Liver (tissue), 9 donors: ENCODE measurements around the gene ERO1B. TPM values are rescaled to one million over a fixed set of nuclear protein-coding genes. Genes with fewer than 3 reads are reported as not detected.

Experiments used
- DNase-seq: peaks from one replicate; pipeline ENCODE4 v3.0.0-alpha.2; 2017; ENCODE audit warnings: low spot score
- H3K27ac ChIP-seq, 2 donors: one replicate each; pipeline ENCODE4 v1.7.0; 2013; ENCODE audit warnings: inconsistent platforms in 2 of 2, low read length in 2 of 2, control low read depth in 1 of 2, low read depth in 1 of 2, mild to moderate bottlenecking in 1 of 2
- H3K27me3 ChIP-seq, 4 donors: one replicate each; pipeline versions ENCODE4 v1.6.1 to v1.7.0; 2013; ENCODE audit warnings: low read length in 3 of 4, inconsistent platforms in 1 of 4, mild to moderate bottlenecking in 1 of 4, moderate library complexity in 1 of 4; ENCODE audit not compliant: control insufficient read depth in 4 of 4, insufficient read depth in 4 of 4
- H3K36me3 ChIP-seq, 4 donors: one replicate each; pipeline versions ENCODE4 v1.6.1 to v1.7.0; 2013; ENCODE audit warnings: low read length in 3 of 4, mild to moderate bottlenecking in 3 of 4, low read depth in 1 of 4, moderate library complexity in 1 of 4; ENCODE audit not compliant: control insufficient read depth in 4 of 4, insufficient read depth in 3 of 4
- H3K4me1 ChIP-seq, 4 donors: one replicate each; pipeline versions ENCODE4 v1.6.1 to v1.7.0; 2013; ENCODE audit warnings: low read length in 3 of 4, mild to moderate bottlenecking in 3 of 4, moderate library complexity in 1 of 4; ENCODE audit not compliant: control insufficient read depth in 4 of 4, insufficient read depth in 4 of 4
- H3K4me3 ChIP-seq, 3 donors: one replicate each; pipeline versions ENCODE4 v1.6.1 to v1.7.0; 2013; ENCODE audit warnings: low read length in 3 of 3, control low read depth in 1 of 3, low read depth in 1 of 3, mild to moderate bottlenecking in 1 of 3
- H3K9ac ChIP-seq, 2 donors: one replicate each; pipeline ENCODE4 v1.7.0; 2013; ENCODE audit warnings: low read length in 2 of 2, mild to moderate bottlenecking in 2 of 2, moderate library complexity in 2 of 2, control low read depth in 1 of 2, low read depth in 1 of 2
- H3K9me3 ChIP-seq, 4 donors: one replicate each; pipeline versions ENCODE4 v1.6.1 to v1.7.0; 2013; ENCODE audit warnings: low read length in 3 of 4; ENCODE audit not compliant: control insufficient read depth in 4 of 4
- CTCF ChIP-seq: fragments of 150-350 bp; IDR thresholded peaks from 2 replicates; pipeline ENCODE4 v1.5.1; 2017; ENCODE audit warnings: improper control_type of control experiment, low read depth, low read length; ENCODE audit not compliant: missing input control
- FOXA1 ChIP-seq: IDR thresholded peaks from 2 replicates; pipeline ENCODE4 v1.6.1; 2016; ENCODE audit warnings: antibody characterized with exemption
- FOXA2 ChIP-seq: IDR thresholded peaks from 2 replicates; pipeline ENCODE4 v1.6.1; 2016; ENCODE audit warnings: antibody characterized with exemption
- HNF4A ChIP-seq, 2 donors: conservative IDR thresholded peaks; 2 replicates each; pipeline ENCODE4 v1.6.1; 2016; ENCODE audit warnings: antibody characterized with exemption in 2 of 2, mild to moderate bottlenecking in 2 of 2
- MAX ChIP-seq: IDR thresholded peaks from 2 replicates; pipeline ENCODE4 v1.6.1; 2016; ENCODE audit warnings: antibody characterized with exemption
- RAD21 ChIP-seq, 2 donors: IDR thresholded peaks; 2 replicates each; pipeline ENCODE4 v1.6.1; 2016; ENCODE audit warnings: antibody characterized with exemption in 2 of 2, mild to moderate bottlenecking in 2 of 2
- TAF1 ChIP-seq: conservative IDR thresholded peaks from 2 replicates; pipeline ENCODE4 v1.6.1; 2016; ENCODE audit warnings: antibody characterized with exemption, mild to moderate bottlenecking
- YY1 ChIP-seq: IDR thresholded peaks from 2 replicates; pipeline ENCODE4 v1.6.1; 2016; ENCODE audit warnings: antibody characterized with exemption, mild to moderate bottlenecking
- ZBTB33 ChIP-seq: IDR thresholded peaks from 2 replicates; pipeline ENCODE4 v1.6.1; 2016; ENCODE audit warnings: antibody characterized with exemption
- WGBS: extraction: QIAGEN DNeasy Blood & Tissue Kit; methylation state at CpG from one replicate; pipeline ENCODE4 v1.1.7; 2013; 5-methylcytosine and 5-hydroxymethylcytosine counted together
- polyA plus RNA-seq, 2 donors: library from polyadenylated mRNA; stranded (reverse) in 1 of 2; unstranded in 1 of 2; fragments of 200-250 nt in 1 of 2; fragments of >200 nt in 1 of 2; fragmentation: Nextera tagmentation in 1 of 2; extraction: Ambion mirVana in 1 of 2; gene quantifications; one replicate each; pipeline versions ENCODE4 v1.2.1 to v1.2.3, GENCODE V29; 2013 to 2015
- total RNA-seq, 2 donors: library from RNA; depleted of rRNA; stranded (reverse); fragments of >200 nt; gene quantifications; one replicate each; pipeline ENCODE4 v1.2.3, GENCODE V29; 2014
- donor health status: healthy.
- donor health status: healthy.
- donor health status: healthy.
- donor health status: healthy.
- donor health status: healthy.

ERO1B gene
- total and polyA plus RNA-seq, 4 donors, result 5.5 to 22.9 (median 8.9) TPM

GRCh38 chr1:236240675-236241074 lies 41.1 kb downstream of the ERO1B start:
- Histone ChIP-seq H3K4me3 (no peak overlapping the region), H3K27me3 (no peaks in the 10 kb centered on the region), H3K9ac (no peak overlapping the region), H3K36me3 (peaks cover 0 to 13% (median 10%) of the 10 kb centered on the region in 4 donors), H3K27ac (no peak overlapping the region), H3K4me1 (no peaks in the 10 kb centered on the region), H3K9me3 (no peaks in the 10 kb centered on the region)
- no peak for TF ChIP-seq HNF4A (conservative IDR thresholded peaks at IDR 0.05)
- no peak for TF ChIP-seq TAF1
- no peak for TF ChIP-seq MAX
- TF ChIP-seq ZBTB33, result no peak
- TF ChIP-seq FOXA2, result no peak
- no peak for TF ChIP-seq CTCF
- WGBS, result 95% methylated on average over 3 of the region's 3 CpGs
- no peak for DNase-seq

- 85% methylated on average over 1 of the region's 1 CpG for WGBS
- H3K36me3 ChIP-seq, result peaks cover 1 to 17% (median 13%) of the 10 kb centered on the region in 4 donors
- H3K27ac ChIP-seq, result no peak overlapping the region
- no peak for TF ChIP-seq FOXA1
- TF ChIP-seq CTCF, result no peak
- TF ChIP-seq FOXA2, result no peak
- no peak overlapping the region for H3K4me3 ChIP-seq
- no peak overlapping the region for H3K9ac ChIP-seq
- no peaks in the 10 kb centered on the region for H3K9me3 ChIP-seq
- H3K27me3 ChIP-seq, result no peaks in the 10 kb centered on the region
- H3K4me1 ChIP-seq, result no peaks in the 10 kb centered on the region
- no peak for DNase-seq
These were observed 42.6 kb downstream of the ERO1B start for GRCh38 chr1:236239092-236239585.

GRCh38 chr1:236235116-236235515 lies 46.6 kb downstream of the ERO1B start:
- WGBS, result 97% methylated on average over 3 of the region's 3 CpGs
- H3K36me3 ChIP-seq, result peaks cover 0 to 10% (median 3%) of the 10 kb centered on the region in 4 donors

More at GRCh38 chr1:236235116-236235515, 46.6 kb downstream of the ERO1B start:
- no peaks in the 10 kb centered on the region for H3K27me3 ChIP-seq
- no peak overlapping the region for H3K9ac ChIP-seq
- no peaks in the 10 kb centered on the region for H3K4me1 ChIP-seq
- H3K4me3 ChIP-seq, result no peak overlapping the region
- H3K27ac ChIP-seq, result no peak overlapping the region
- no peaks in the 10 kb centered on the region for H3K9me3 ChIP-seq
- TF ChIP-seq RAD21 (IDR thresholded peaks at IDR 0.05) (no peak), FOXA2 (no peak), YY1 (no peak)
- no peak for DNase-seq
